HCT116 (cell line): Measurements from ENCODE around the gene FBXO5. TPM values are rescaled to one million over a fixed set of nuclear protein-coding genes. Genes with fewer than 3 reads are reported as not detected.

Source experiments
- ATAC-seq: fragments of 200-7000 bp; cut with Tn5 transposase; 2 replicates; pipeline ENCODE4 v1.9.1; 2020; ENCODE audit warnings: mild to moderate bottlenecking, moderate library complexity
- BruUV-seq: library from RNA; stranded (reverse); fragments of 400-500 nt; replicated peaks from 2 replicates; lab custom pipeline; 2021; lab: Mats Ljungman, UMichigan
- CTCF ChIA-PET: fragments of 300-600 bp; sonication (Branson Sonifier 250); formaldehyde crosslinking; loops from one replicate; lab custom pipeline; 2021; ENCODE audit warnings: antibody characterized with exemption; lab: Charles Lee
- POLR2A ChIA-PET: fragments of 300-600, 350-600 bp; sonication (Branson Sonifier 250); formaldehyde crosslinking; loops from one replicate; lab custom pipeline; 2021; ENCODE audit warnings: antibody characterized with exemption; lab: Charles Lee
- RAD21 ChIA-PET, 2 experiments: fragments of 300-600 bp; sonication (Branson Sonifier 250); formaldehyde crosslinking; loops; one replicate each; lab custom pipeline; 2023; ENCODE audit warnings: low total read pairs in 2 of 2; ENCODE audit not compliant: uncharacterized antibody in 2 of 2, unreplicated experiment in 2 of 2, low non-redundant PET in 1 of 2; lab: Charles Lee
- DNase-seq: peaks from one replicate; pipeline ENCODE4 v3.0.0-alpha.2; 2010; ENCODE audit warnings: low read depth, low spot score
- H2AFZ ChIP-seq: fragments of 200-600 bp; shearing (Covaris generic), sonication (generic); 2 replicates; pipeline ENCODE4 v1.6.1; 2017; ENCODE audit warnings: low read depth, mixed run types, mixed read lengths, antibody characterized with exemption, low read length; ENCODE audit not compliant: poor library complexity, severe bottlenecking
- H3K27ac ChIP-seq: 2 replicates; pipeline ENCODE4 v1.5.1; 2012; ENCODE audit warnings: low read depth, low read length
- H3K27me3 ChIP-seq: fragments of 200-600 bp; sonication (generic); 2 replicates; pipeline ENCODE4 v1.6.1; 2016; ENCODE audit warnings: mixed run types, low read length, mixed read lengths; ENCODE audit not compliant: insufficient read depth
- H3K36me3 ChIP-seq, 2 experiments: fragments of 200-500 bp in 1 of 2; fragments of 200-600 bp in 1 of 2; sonication (Bioruptor generic) in 1 of 2; sonication (generic) in 1 of 2; 2 replicates each; pipeline versions ENCODE4 v1.5.1 to v1.6.1; 2014 to 2016; ENCODE audit warnings: low read length in 2 of 2, inconsistent platforms in 1 of 2, mixed read lengths in 1 of 2, mixed run types in 1 of 2; ENCODE audit not compliant: insufficient read depth in 2 of 2, control insufficient read depth in 1 of 2
- H3K4me1 ChIP-seq, 2 experiments: fragments of 200-600 bp in 1 of 2; sonication (generic) in 1 of 2; 2 replicates each; pipeline versions ENCODE4 v1.5.1 to v1.6.1; 2012 to 2017; ENCODE audit warnings: low read length in 2 of 2, inconsistent platforms in 1 of 2, mild to moderate bottlenecking in 1 of 2, mixed read lengths in 1 of 2, mixed run types in 1 of 2, moderate library complexity in 1 of 2; ENCODE audit not compliant: insufficient read depth in 2 of 2, control insufficient read depth in 1 of 2
- H3K4me2 ChIP-seq: fragments of 200-600 bp; sonication (generic); 2 replicates; pipeline ENCODE4 v1.6.1; 2017; ENCODE audit warnings: mixed run types, low read length, mixed read lengths
- H3K4me3 ChIP-seq, 2 experiments: fragments of 200-600 bp in 1 of 2; sonication (generic) in 1 of 2; replicated peaks in 1 of 2; 2 replicates each; pipeline ENCODE4 v1.5.1; 2011 to 2016; ENCODE audit warnings: low read length in 2 of 2, control low read depth in 1 of 2, low read depth in 1 of 2, mild to moderate bottlenecking in 1 of 2, mixed read lengths in 1 of 2, mixed run types in 1 of 2
- H3K79me2 ChIP-seq: fragments of 200-600 bp; sonication (generic); 2 replicates; pipeline ENCODE4 v1.6.1; 2017; ENCODE audit warnings: mild to moderate bottlenecking, mixed run types, low read length, moderate library complexity, mixed read lengths; ENCODE audit not compliant: insufficient read depth
- H3K9ac ChIP-seq: fragments of 200-600 bp; sonication (generic); 2 replicates; pipeline ENCODE4 v1.6.1; 2016; ENCODE audit warnings: low read length, mixed read lengths
- H3K9me2 ChIP-seq: fragments of 200-600 bp; sonication (generic), shearing (Covaris generic); 2 replicates; pipeline ENCODE4 v1.6.1; 2017; ENCODE audit warnings: mixed run types, mild to moderate bottlenecking, moderate library complexity; ENCODE audit not compliant: insufficient read depth
- H3K9me3 ChIP-seq, 2 experiments: fragments of 200-500 bp in 1 of 2; fragments of 200-600 bp in 1 of 2; sonication (Bioruptor generic) in 1 of 2; sonication (generic) in 1 of 2; 2 replicates each; pipeline ENCODE4 v1.6.1; 2014 to 2017; ENCODE audit warnings: low read length in 2 of 2, mixed read lengths in 2 of 2, inconsistent platforms in 1 of 2, low read depth in 1 of 2, mild to moderate bottlenecking in 1 of 2, mixed run types in 1 of 2, moderate library complexity in 1 of 2; ENCODE audit not compliant: control insufficient read depth in 1 of 2, insufficient read depth in 1 of 2
- H4K20me1 ChIP-seq: fragments of 200-600 bp; sonication (generic), shearing (Covaris generic); 2 replicates; pipeline ENCODE4 v1.6.1; 2017; ENCODE audit warnings: mixed run types, mild to moderate bottlenecking, moderate library complexity; ENCODE audit not compliant: insufficient read depth
- CEBPB ChIP-seq: IDR thresholded peaks from 2 replicates; pipeline ENCODE4 v1.6.1; 2012; ENCODE audit warnings: low read depth
- ELF1 ChIP-seq: IDR thresholded peaks from 2 replicates; pipeline ENCODE4 v1.6.1; 2012; ENCODE audit warnings: low read depth, borderline replicate concordance
- EZH2 ChIP-seq: fragments of 200-600 bp; sonication (generic); IDR thresholded peaks from 2 replicates; pipeline ENCODE4 v1.6.1; 2017; ENCODE audit warnings: antibody characterized with exemption, mixed run types
- EZH2phosphoT487 ChIP-seq: fragments of 200-600 bp; IDR thresholded peaks from 2 replicates; pipeline ENCODE4 v1.6.1; 2018; ENCODE audit warnings: antibody characterized with exemption, borderline replicate concordance
- SRF ChIP-seq: IDR thresholded peaks from 2 replicates; pipeline ENCODE4 v1.6.1; 2012; ENCODE audit warnings: low read depth
- TCF7L2 ChIP-seq: IDR thresholded peaks from 2 replicates; pipeline ENCODE4 v1.7.0; 2011; ENCODE audit warnings: borderline replicate concordance, inconsistent platforms; ENCODE audit not compliant: insufficient read depth, insufficient read length; ENCODE audit errors: extremely low read depth
- YY1 ChIP-seq: IDR thresholded peaks from 2 replicates; pipeline ENCODE4 v1.6.1; 2011; ENCODE audit warnings: low read length, low read depth, moderate library complexity, mild to moderate bottlenecking; ENCODE audit not compliant: insufficient replicate concordance; ENCODE audit errors: extremely low read depth
- ZNF274 ChIP-seq: fragments of 200-500 bp; sonication (Bioruptor generic); IDR thresholded peaks from 2 replicates; pipeline ENCODE4 v1.6.1; 2014; ENCODE audit warnings: mild to moderate bottlenecking, low read depth, low read length, inconsistent platforms
- intact Hi-C: fragments of 100-400 bp; cut with micrococcal nuclease; formaldehyde crosslinking; loops from 2 replicates; pipeline ENCODE4 v1.10.0; 2022
- total RNA-seq: library from RNA; stranded (reverse); gene quantifications from one replicate; pipeline ENCODE4 v1.2.1, GENCODE V29; 2021; ENCODE audit not compliant: unreplicated experiment
- TF ChIP-seq, protein P1 (sequence below): IDR thresholded peaks from 2 replicates; pipeline ENCODE4 v1.6.1; 2011; ENCODE audit warnings: mild to moderate bottlenecking, low read length, moderate library complexity; ENCODE audit not compliant: insufficient replicate concordance; ENCODE audit errors: extremely low read depth

FBXO5 gene
- total RNA-seq, 1 experiment from 2014 or later = 38.9 TPM

DNA sequence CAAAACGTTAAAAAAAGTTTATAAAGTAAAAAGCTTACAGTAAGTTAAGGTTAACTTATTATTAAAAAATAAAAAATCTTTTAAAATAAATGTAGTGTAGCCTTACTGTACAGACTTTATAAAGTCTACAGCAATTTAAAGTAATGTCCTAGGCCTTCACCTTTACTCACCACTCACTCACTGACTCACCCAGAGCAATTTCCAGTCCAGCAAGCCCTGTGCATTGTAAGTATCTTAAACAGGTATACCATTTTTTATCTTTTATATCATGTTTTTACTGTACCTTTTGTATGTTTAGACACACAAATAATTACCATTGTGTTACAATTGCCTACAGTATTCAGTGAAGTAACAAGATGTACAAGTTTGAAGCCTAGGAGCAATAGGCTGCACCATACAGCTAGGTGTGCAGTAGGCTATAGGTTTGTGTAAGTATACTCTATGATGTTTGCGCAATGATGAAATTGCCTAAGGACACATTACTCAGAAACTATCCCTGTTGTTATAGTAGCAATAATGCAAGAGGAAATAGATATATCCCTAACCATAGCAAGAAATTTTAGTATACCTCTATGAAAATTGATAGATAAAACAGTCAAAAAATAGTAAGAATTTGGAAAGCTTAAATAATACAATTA, 39.5 kb downstream of the FBXO5 start:
- Histone ChIP-seq H3K9me3 (no peaks in the 10 kb centered on the region), H3K4me1 (peaks cover 0 to 3% of the 10 kb centered on the region in 2 experiments; a peak in 1 of 4 replicates), H3K27ac (no peak overlapping the region), H3K9me2 (no peaks in the 10 kb centered on the region), H3K4me3 (no peak overlapping the region), H3K79me2 (no peaks in the 10 kb centered on the region), H3K4me2 (no peak overlapping the region), H3K9ac (no peak overlapping the region), H3K27me3 (peaks cover 62% of the 10 kb centered on the region), H4K20me1 (no peaks in the 10 kb centered on the region), H2AFZ (no peak overlapping the region), H3K36me3 (no peaks in the 10 kb centered on the region)
- CTCF ChIA-PET = interaction anchor here (1.6 to 2.7 kb wide), 2 partner anchors 11 to 195 kb away, joined by 5 to 9 read pairs; no protein-coding TSS in a partner anchor
- ATAC-seq = no peak
- no peak for TF ChIP-seq TCF7L2
- no peak for TF ChIP-seq YY1
- TF ChIP-seq, protein P1, sequence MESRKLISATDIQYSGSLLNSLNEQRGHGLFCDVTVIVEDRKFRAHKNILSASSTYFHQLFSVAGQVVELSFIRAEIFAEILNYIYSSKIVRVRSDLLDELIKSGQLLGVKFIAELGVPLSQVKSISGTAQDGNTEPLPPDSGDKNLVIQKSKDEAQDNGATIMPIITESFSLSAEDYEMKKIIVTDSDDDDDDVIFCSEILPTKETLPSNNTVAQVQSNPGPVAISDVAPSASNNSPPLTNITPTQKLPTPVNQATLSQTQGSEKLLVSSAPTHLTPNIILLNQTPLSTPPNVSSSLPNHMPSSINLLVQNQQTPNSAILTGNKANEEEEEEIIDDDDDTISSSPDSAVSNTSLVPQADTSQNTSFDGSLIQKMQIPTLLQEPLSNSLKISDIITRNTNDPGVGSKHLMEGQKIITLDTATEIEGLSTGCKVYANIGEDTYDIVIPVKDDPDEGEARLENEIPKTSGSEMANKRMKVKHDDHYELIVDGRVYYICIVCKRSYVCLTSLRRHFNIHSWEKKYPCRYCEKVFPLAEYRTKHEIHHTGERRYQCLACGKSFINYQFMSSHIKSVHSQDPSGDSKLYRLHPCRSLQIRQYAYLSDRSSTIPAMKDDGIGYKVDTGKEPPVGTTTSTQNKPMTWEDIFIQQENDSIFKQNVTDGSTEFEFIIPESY = no peak
- no peak for TF ChIP-seq EZH2phosphoT487
- TF ChIP-seq SRF = no peak
- no peak for TF ChIP-seq ELF1
- no peak for TF ChIP-seq EZH2
- TF ChIP-seq ZNF274 = no peak
- TF ChIP-seq CEBPB = no peak
- no TSS peak for BruUV-seq
- POLR2A ChIA-PET = no interaction called here
- DNase-seq = no peak
- RAD21 ChIA-PET = no interaction called here
- intact Hi-C loops = no loop called here
